ENCODE results near the gene TNFAIP3. TPM values are rescaled to one million over a fixed set of nuclear protein-coding genes. Genes with fewer than 3 reads are reported as not detected.

Gene TNFAIP3
- total RNA-seq, 1 experiment from 2014 or later, result 1.2 TPM

DNA sequence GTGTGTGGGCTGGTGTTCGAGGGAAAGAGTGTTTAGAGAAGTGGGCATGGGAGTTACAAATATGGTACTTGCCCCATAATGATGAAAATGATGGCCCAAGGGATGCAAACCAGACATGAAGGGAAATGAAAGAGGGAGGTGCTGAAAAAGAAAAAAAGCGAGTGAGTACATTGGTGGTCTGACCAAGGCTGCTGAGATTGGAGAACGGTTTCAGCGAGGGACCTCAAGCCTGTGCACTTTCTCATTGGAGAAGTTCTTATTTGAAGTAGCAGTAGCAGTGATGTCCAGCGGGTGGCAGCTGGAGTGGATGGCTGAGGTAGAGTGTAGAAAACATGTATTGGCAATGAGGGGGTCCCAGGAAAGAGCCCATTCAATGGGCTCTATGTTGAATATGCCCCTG, 54.8 kb downstream of the TNFAIP3 start:
- DNase-seq (ENCODE audit: low spot score), result no peak

DNA sequence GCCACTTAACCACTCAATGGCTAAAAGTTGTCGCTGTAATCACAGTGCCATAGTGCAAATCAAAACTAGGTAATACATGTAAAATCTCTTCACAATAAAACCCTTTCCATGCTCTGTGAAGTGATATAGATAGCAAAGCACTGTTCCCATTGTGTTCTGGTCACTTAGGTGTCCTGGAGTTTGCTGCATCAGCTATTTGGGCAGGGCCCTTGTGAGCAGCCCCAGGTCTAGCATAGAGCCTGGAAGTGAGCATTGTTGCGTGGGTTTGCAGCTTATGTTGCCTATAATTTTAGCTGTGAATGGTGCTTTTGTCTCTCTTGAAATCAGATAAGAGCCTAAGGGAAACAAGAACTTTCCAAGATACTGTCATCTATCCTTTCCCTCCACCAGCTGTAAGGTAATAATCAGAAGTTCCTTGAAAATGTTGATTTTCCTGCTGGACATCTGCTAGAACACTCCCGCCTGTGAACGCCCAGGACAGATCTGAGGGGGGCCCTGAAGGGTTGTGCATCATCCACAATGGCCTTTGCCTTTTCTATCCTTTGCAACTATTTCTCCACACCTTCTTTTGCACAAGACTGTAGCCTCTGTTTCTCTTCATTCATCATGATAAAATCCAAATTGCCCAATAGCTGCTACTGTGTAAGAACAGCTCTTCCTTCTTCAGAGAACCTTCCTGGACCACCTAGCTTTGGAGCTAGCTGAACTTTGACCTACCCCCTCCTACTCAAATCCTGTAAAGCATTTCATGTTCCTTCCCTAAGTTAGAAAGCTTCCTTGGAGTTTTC, 57.0 kb downstream of the TNFAIP3 start:
- DNase-seq (ENCODE audit: low spot score), result no peak

DNA sequence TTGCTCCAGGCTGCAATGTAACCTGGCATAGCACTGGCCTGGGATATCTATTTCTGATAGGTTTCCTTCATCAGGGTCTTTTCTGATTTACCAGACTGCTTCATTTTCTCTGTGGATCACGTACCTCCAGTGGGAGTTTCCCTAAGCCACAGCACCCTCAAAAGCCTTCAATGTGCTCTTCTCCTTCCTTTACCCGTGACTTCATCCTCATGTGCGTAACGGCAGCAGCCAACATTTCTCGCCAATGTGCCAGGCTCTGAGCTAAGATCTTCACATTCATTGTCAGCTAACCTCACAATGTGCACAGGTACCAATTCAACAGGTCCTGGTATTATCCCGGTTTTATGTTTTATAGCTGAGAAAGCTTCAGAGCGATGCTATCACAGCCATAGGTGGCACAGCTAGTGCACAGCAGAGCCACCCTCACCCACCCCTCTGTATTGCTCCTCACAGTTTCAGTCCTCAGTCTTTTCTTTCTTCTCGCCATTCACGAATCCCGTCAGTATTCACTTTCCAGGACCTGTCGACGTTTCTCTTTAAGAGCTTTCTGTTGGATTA, 58.2 kb downstream of the TNFAIP3 start:
- DNase-seq (ENCODE audit: low spot score), result no peak

DNA sequence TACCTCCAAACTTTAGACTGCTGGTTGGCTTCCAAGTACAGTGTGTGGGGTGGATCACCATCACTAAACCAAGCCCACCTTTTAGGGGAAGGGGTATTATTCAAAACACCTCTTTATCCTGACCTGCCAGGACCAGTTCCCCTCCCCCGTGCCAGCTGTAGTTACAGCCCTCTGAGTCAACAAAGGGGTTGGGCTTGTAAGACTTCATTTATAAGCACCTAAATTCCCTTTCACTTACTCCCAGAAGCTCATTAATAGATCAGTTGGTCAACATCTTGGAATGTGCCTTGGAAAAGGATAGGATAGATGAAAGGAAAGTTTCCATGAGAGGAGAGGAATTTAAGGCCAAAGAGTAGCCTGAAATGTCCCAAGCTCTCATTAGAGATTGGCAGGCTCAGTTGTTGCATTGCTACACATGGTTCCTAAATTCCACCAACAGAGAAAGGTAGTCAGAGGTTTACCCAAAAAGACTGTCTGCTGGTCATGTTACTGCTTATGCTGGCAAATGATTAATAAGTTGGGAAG, 59.2 kb downstream of the TNFAIP3 start:
- DNase-seq (ENCODE audit: low spot score), result peak; percentile 71

DNA sequence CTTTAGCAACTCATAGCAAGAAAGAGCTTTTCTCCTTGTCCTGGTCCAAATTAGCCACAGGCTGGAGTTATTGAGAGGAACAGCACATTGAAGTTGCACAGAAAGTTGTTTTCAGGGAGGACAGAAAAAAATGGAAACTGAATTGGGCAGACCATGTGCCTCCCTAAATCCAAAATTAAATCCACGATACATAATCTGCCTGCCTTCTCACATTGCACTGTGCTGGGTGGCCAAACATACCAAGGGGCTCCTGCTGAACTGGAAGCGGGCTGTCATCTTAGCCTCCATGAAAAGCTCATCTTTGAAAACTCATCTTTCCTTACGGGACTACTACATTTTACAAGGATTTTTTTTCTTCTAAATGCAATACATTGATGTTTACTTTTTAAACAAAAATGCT, 59.9 kb downstream of the TNFAIP3 start:
- no peak for DNase-seq (ENCODE audit: low spot score)

DNA sequence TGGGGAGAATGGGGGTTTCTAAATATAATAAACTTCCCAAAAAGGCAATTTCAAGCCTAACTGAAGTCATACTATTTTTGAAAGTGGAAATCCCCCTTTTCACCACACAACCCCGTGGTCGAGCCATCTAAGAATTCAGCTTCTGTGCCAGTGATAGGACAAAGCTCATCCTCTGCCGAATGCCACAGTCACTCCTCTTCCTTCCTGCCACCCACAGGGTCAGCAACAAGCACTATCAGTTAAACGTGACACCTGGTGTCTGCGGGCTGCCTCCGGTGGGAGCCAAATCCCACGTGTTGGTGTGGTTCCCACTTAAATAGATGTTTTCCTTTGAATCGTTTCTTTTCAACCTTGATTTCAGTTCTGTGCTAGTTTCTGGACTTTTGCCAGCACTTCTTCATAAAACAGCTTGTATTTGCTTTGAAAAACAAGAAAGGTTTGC, 60.7 kb downstream of the TNFAIP3 start:
- DNase-seq (ENCODE audit: low spot score), result no peak

DNA sequence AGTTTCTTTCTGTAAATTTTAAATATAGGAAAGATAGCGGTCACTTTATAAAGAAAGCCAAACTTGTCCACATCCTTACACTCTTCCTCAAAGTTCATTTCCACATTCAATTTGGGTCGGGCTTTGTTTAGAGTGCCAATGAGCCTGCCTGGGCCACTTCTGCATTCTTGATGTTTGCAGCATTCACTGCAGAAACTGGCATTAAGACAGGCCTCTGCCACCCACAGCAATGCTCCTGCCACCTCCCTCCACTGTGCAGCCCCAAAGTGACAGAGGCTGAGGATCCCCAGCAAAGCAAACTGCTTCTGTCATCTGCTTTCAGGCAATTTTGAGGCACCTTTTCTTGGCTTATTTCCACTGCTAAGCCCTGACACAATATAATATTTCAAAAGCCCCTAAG, 61.2 kb downstream of the TNFAIP3 start:
- no peak for DNase-seq (ENCODE audit: low spot score)

DNA sequence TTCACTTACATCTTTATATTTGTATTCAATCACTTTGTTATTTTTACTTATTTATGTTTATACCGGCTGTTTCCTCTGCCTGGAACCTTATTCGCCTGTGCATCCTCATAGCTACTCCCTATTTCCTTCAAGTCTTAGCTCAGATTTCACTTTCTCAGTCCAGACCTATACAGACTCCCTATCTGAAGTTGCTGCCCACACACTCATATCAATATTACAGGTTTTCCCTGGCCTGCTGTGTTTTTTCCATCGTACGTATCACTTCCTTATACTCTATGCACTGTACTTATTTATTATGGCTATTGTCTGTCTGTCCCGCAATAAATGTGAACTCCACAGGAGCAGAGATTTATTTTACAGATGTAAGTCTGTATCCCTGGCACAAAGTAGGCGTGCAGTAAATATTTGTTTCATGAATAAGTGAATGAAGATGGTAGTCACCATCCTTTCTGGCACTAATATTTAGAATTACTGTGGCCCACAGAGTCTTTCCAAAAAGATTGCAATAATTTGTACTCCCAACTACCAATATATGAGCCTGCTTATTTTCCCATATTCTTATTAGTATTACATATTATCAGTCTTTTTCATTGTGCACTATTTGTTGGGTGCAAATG, 64.9 kb downstream of the TNFAIP3 start:
- no peak for DNase-seq (ENCODE audit: low spot score)

Other genes with a start within 250 kb of the TNFAIP3 start
- 69.0 and 71.2 TPM in 2 replicates for gene PERP, start 240.2 kb downstream of the TNFAIP3 start, total RNA-seq (2014; rRNA removed; shearing (Covaris generic))

Measured in HT-29 (cell line).